Measurements from ENCODE around the gene IQSEC1.

- TF ChIP-seq CTCF (IDR thresholded peaks at IDR 0.05 in 2 of 3, conservative IDR thresholded peaks at IDR 0.05 in 1 of 3; ENCODE audit: control insufficient read depth in 2 of 3, extremely low read depth in 1 of 3, insufficient read depth in 1 of 3, low read depth in 3 of 3, low read length in 3 of 3) (no peak), ZSCAN29 (IDR thresholded peaks at IDR 0.05) (no peak), SMARCA5 (IDR thresholded peaks at IDR 0.05) (no peak), POLR2AphosphoS2 (IDR thresholded peaks at IDR 0.05; ENCODE audit: low read depth, low read length) (no peak), SIN3A (IDR thresholded peaks at IDR 0.05; ENCODE audit: low read depth, low read length) (no peak), TAF1 (IDR thresholded peaks at IDR 0.05; ENCODE audit: borderline replicate concordance, low read depth, low read length) (no peak), NR2C2 (IDR thresholded peaks at IDR 0.05; ENCODE audit: borderline replicate concordance, control insufficient read depth, insufficient read length, low read depth) (no peak), IRF3 (IDR thresholded peaks at IDR 0.05) (no peak), CREB1 (IDR thresholded peaks at IDR 0.05; ENCODE audit: low read depth) (no peak), RBBP5 (conservative IDR thresholded peaks at IDR 0.05) (no peak), EZH2 (IDR thresholded peaks at IDR 0.05; ENCODE audit: borderline replicate concordance, control insufficient read depth, low read depth, low read length) (no peak), ELK1 (IDR thresholded peaks at IDR 0.05; ENCODE audit: low read depth, low read length) (no peak), POLR2A (IDR thresholded peaks at IDR 0.05; ENCODE audit: low read depth, low read length) (no peak)
Measured at GRCh38 chr3:13041113-13041776, 32.0 kb downstream of the IQSEC1 start.

All from GM12878 (cell line).